CD14-positive monocyte (primary cell): ENCODE data around the gene KAZN. TPM values are rescaled to one million over a fixed set of nuclear protein-coding genes. Genes with fewer than 3 reads are reported as not detected.

Experiments used
- DNase-seq, 3 donors: peaks; one replicate each; pipeline ENCODE4 v3.0.0-alpha.2; 2011 to 2022
- H2AFZ ChIP-seq: 2 replicates; pipeline ENCODE4 v1.6.0; 2012; ENCODE audit warnings: mild to moderate bottlenecking, low read depth, low read length, inconsistent platforms; ENCODE audit not compliant: insufficient read depth, poor library complexity, severe bottlenecking
- H3K27ac ChIP-seq, 2 donors: 1 replicate in 1 of 2; 2 replicates in 1 of 2; pipeline ENCODE4 v1.5.1; 2012 to 2013; ENCODE audit warnings: low read length in 2 of 2, control low read depth in 1 of 2, inconsistent platforms in 1 of 2, low read depth in 1 of 2, mild to moderate bottlenecking in 1 of 2
- H3K27me3 ChIP-seq, 2 donors: one replicate each; pipeline versions ENCODE4 v1.6.0 to v1.6.1; 2011 to 2013; ENCODE audit warnings: low read length in 2 of 2; ENCODE audit not compliant: control insufficient read depth in 2 of 2, insufficient read depth in 2 of 2
- H3K36me3 ChIP-seq, 2 donors: replicated peaks in 1 of 2; 1 replicate in 1 of 2; 2 replicates in 1 of 2; pipeline versions ENCODE4 v1.5.1 to v1.6.1; 2012 to 2013; ENCODE audit warnings: low read length in 2 of 2, control low read depth in 1 of 2, inconsistent platforms in 1 of 2, mild to moderate bottlenecking in 1 of 2; ENCODE audit not compliant: insufficient read depth in 2 of 2, control insufficient read depth in 1 of 2
- H3K4me1 ChIP-seq, 2 donors: 1 replicate in 1 of 2; 2 replicates in 1 of 2; pipeline versions ENCODE4 v1.5.1 to v1.6.1; 2012 to 2013; ENCODE audit warnings: low read length in 2 of 2, control low read depth in 1 of 2, inconsistent platforms in 1 of 2, mild to moderate bottlenecking in 1 of 2, moderate library complexity in 1 of 2; ENCODE audit not compliant: insufficient read depth in 2 of 2, control insufficient read depth in 1 of 2
- H3K4me2 ChIP-seq: replicated peaks from 2 replicates; pipeline ENCODE3; 2012; ENCODE audit warnings: low read length, moderate library complexity, mild to moderate bottlenecking; ENCODE audit not compliant: poor library complexity, severe bottlenecking; ENCODE audit errors: extremely low read depth
- H3K4me3 ChIP-seq, 3 experiments: fragments of 200-600 bp in 1 of 3; sonication (generic) in 1 of 3; replicated peaks in 1 of 3; 1 replicate in 2 of 3; 2 replicates in 1 of 3; pipeline ENCODE4 v1.5.1; 2011 to 2013; ENCODE audit warnings: low read length in 3 of 3, mild to moderate bottlenecking in 3 of 3, control low read depth in 2 of 3, low read depth in 2 of 3, inconsistent platforms in 1 of 3, moderate library complexity in 1 of 3
- H3K79me2 ChIP-seq: 2 replicates; pipeline ENCODE4 v1.6.0; 2012; ENCODE audit warnings: mild to moderate bottlenecking, control low read depth, inconsistent platforms, low read length, moderate library complexity; ENCODE audit not compliant: insufficient read depth
- H3K9ac ChIP-seq: 2 replicates; pipeline ENCODE4 v1.6.0; 2017; ENCODE audit warnings: low read length, mild to moderate bottlenecking; ENCODE audit not compliant: insufficient read depth, poor library complexity, severe bottlenecking
- H3K9me3 ChIP-seq, 2 donors: replicated peaks in 1 of 2; 1 replicate in 1 of 2; 2 replicates in 1 of 2; pipeline versions ENCODE4 v1.5.1 to v1.6.1; 2012 to 2013; ENCODE audit warnings: low read length in 2 of 2, control low read depth in 1 of 2; ENCODE audit not compliant: control insufficient read depth in 1 of 2, insufficient read depth in 1 of 2
- H4K20me1 ChIP-seq: 2 replicates; pipeline ENCODE4 v1.6.0; 2012; ENCODE audit warnings: mild to moderate bottlenecking, low read length, control low read depth, moderate library complexity; ENCODE audit not compliant: insufficient read depth
- H3K27ac Mint-ChIP-seq, 7 donors: one replicate each; pipeline ENCODE4 v1.8.0; 2020; ENCODE audit warnings: mild to moderate bottlenecking in 7 of 7, mixed read lengths in 7 of 7, moderate library complexity in 6 of 7, inconsistent platforms in 2 of 7
- H3K27me3 Mint-ChIP-seq, 3 donors: one replicate each; pipeline ENCODE4 v1.8.0; 2021 to 2022; ENCODE audit warnings: low read depth in 3 of 3, mild to moderate bottlenecking in 3 of 3, mixed read lengths in 3 of 3, moderate library complexity in 3 of 3, inconsistent platforms in 1 of 3
- H3K36me3 Mint-ChIP-seq, 2 donors: one replicate each; pipeline ENCODE4 v1.8.0; 2020; ENCODE audit warnings: mixed read lengths in 2 of 2, inconsistent platforms in 1 of 2, mild to moderate bottlenecking in 1 of 2
- H3K4me1 Mint-ChIP-seq: one replicate; pipeline ENCODE4 v1.8.0; 2020; ENCODE audit warnings: mild to moderate bottlenecking, mixed read lengths
- H3K4me3 Mint-ChIP-seq, 2 donors: one replicate each; pipeline ENCODE4 v1.8.0; 2020; ENCODE audit warnings: mild to moderate bottlenecking in 2 of 2, mixed read lengths in 2 of 2, moderate library complexity in 1 of 2
- H3K9me3 Mint-ChIP-seq, 7 donors: one replicate each; pipeline ENCODE4 v1.8.0; 2020 to 2022; ENCODE audit warnings: mixed read lengths in 7 of 7, mild to moderate bottlenecking in 6 of 7, moderate library complexity in 6 of 7, inconsistent platforms in 2 of 7
- CTCF ChIP-seq: fragments of 200-600 bp; IDR thresholded peaks from one replicate; pipeline ENCODE4 v1.8.0; 2022; ENCODE audit warnings: antibody characterized with exemption, mild to moderate bottlenecking
- WGBS: methylation state at CpG from one replicate; pipeline ENCODE4 v1.1.5; 2013; ENCODE audit warnings: missing lambda C conversion rate; ENCODE audit not compliant: insufficient coverage; 5-methylcytosine and 5-hydroxymethylcytosine counted together
- intact Hi-C, 2 donors: fragments of 100-400 bp; cut with micrococcal nuclease; formaldehyde crosslinking; loops; one replicate each; pipeline versions ENCODE4 v1.15.0 to v1.15.1; 2023
- polyA plus RNA-seq, 3 donors: library from polyadenylated mRNA; depleted of rRNA in 1 of 3; unstranded in 2 of 3; stranded (reverse) in 1 of 3; fragments of 300-500 nt in 2 of 3; fragments of >200 nt in 1 of 3; fragmentation: Illumina TruSeq in 2 of 3; gene quantifications; 1 replicate in 2 of 3; 2 replicates in 1 of 3; pipeline ENCODE4 v1.2.3, GENCODE V29; 2012 to 2021

The KAZN gene
- polyA plus RNA-seq, 3 donors = not detected

GRCh38 chr1:14763977-14764376 is 165.5 kb downstream of the KAZN start:
- WGBS = 92% methylated on average over 5 of the region's 7 CpGs
- no peaks in the 10 kb centered on the region for H3K79me2 ChIP-seq
- intact Hi-C loops = no loop called here
- Mint-ChIP-seq H3K9me3 (peaks cover 0 to 10% (median 4%) of the 10 kb centered on the region in 7 donors), H3K27ac (no peak overlapping the region), H3K27me3 (peaks cover 0 to 3% (median 0%) of the 10 kb centered on the region in 3 donors), H3K4me3 (no peak overlapping the region), H3K36me3 (no peaks in the 10 kb centered on the region), H3K4me1 (peaks cover 11% of the 10 kb centered on the region)
- H3K27ac ChIP-seq = no peak overlapping the region
- no peaks in the 10 kb centered on the region for H3K27me3 ChIP-seq
- H3K4me2 ChIP-seq = no peak overlapping the region
- DNase-seq = no peak
- H3K36me3 ChIP-seq = no peaks in the 10 kb centered on the region
- H3K4me3 ChIP-seq = no peak overlapping the region
- TF ChIP-seq CTCF = no peak
- peaks cover 0 to 7% of the 10 kb centered on the region in 2 donors for H3K9me3 ChIP-seq
- no peak overlapping the region for H2AFZ ChIP-seq
- H3K4me1 ChIP-seq = peaks cover 0 to 4% of the 10 kb centered on the region in 2 donors
- no peaks in the 10 kb centered on the region for H4K20me1 ChIP-seq
- H3K9ac ChIP-seq = no peak overlapping the region

DNA sequence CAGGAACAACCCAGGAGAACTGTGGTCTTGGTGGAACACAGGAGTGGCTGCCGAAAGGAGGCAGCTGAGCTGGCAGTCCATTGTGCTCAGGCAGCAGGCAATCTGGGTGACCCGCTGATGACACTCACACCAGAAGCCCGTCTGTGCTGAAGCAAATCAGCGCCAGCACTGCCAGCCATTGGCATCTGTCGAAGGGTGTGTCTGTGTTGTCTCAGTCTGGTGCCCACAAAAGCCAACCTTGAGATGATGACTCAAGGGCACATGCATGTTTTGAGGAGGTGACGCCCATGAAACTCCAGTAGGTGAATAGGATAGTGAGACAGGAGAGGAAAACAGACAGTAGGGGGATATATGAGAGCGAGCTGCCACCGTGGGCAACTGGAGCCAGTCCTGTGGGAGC is 167.3 kb downstream of the KAZN start:
- peaks cover 0 to 7% of the 10 kb centered on the region in 2 donors for H3K9me3 ChIP-seq
- H3K27me3 ChIP-seq = no peaks in the 10 kb centered on the region
- no peak overlapping the region for H3K4me2 ChIP-seq
- peaks cover 0 to 4% of the 10 kb centered on the region in 2 donors for H3K4me1 ChIP-seq
- H3K36me3 Mint-ChIP-seq = no peaks in the 10 kb centered on the region
- H3K9ac ChIP-seq = no peak overlapping the region
- no peaks in the 10 kb centered on the region for H3K36me3 ChIP-seq
- H2AFZ ChIP-seq = no peak overlapping the region
- H3K27ac ChIP-seq = no peak overlapping the region
- no peaks in the 10 kb centered on the region for H4K20me1 ChIP-seq
- no peak for TF ChIP-seq CTCF
- DNase-seq = no peak
- no peaks in the 10 kb centered on the region for H3K79me2 ChIP-seq
- WGBS = 96% methylated on average over 8 of the region's 8 CpGs
- peaks cover 11% of the 10 kb centered on the region for H3K4me1 Mint-ChIP-seq
- peaks cover 0 to 3% (median 2%) of the 10 kb centered on the region in 3 donors for H3K27me3 Mint-ChIP-seq
- peaks cover 2 to 10% (median 4%) of the 10 kb centered on the region in 7 donors for H3K9me3 Mint-ChIP-seq
- intact Hi-C loops = no loop called here
- H3K4me3 Mint-ChIP-seq = no peak overlapping the region
- H3K27ac Mint-ChIP-seq = no peak overlapping the region
- no peak overlapping the region for H3K4me3 ChIP-seq
